IPS-NIHi7 (cell line): ENCODE results near the gene MCM6.
"Not testable (repeated sequence)": the region's sequence is repeated elsewhere in the genome, so short reads cannot be mapped to it uniquely, and the experiment has no call there.

Source experiments
- DNase-seq: peaks from one replicate; pipeline ENCODE4 v3.0.0; 2012; ENCODE audit warnings: mixed read lengths; ENCODE audit errors: extremely low spot score

MCM6 gene

GRCh38 chr2:135876066-135876711 lies at the start of gene MCM6:
TSS of gene MCM6 (minus strand) at chr2:135876443. CDS start at chr2:135876365, 78 bp downstream.
- peak; percentile 99 for DNase-seq

- no peak for DNase-seq
Observed at GRCh38 chr2:135925571-135925970, 49.3 kb upstream of the MCM6 start.

GRCh38 chr2:135916207-135916606 lies 40.0 kb upstream of the MCM6 start:
- no peak for DNase-seq

- no peak for DNase-seq
Observed at GRCh38 chr2:135914485-135914884, 38.2 kb upstream of the MCM6 start.

GRCh38 chr2:135913727-135914365 lies 37.6 kb upstream of the MCM6 start:
- DNase-seq = peak; percentile 31

GRCh38 chr2:135909976-135910375 lies 33.7 kb upstream of the MCM6 start:
- no peak for DNase-seq

GRCh38 chr2:135905679-135906078 lies 29.4 kb upstream of the MCM6 start:
- no peak for DNase-seq

GRCh38 chr2:135904341-135904989 lies 28.2 kb upstream of the MCM6 start:
- no peak for DNase-seq

GRCh38 chr2:135903650-135904049 lies 27.4 kb upstream of the MCM6 start:
- DNase-seq = no peak

- no peak for DNase-seq
Observed at GRCh38 chr2:135899567-135899966, 23.3 kb upstream of the MCM6 start.

GRCh38 chr2:135898234-135898786 lies 22.1 kb upstream of the MCM6 start:
- no peak for DNase-seq

- DNase-seq = no peak
Observed at GRCh38 chr2:135894930-135895329, 18.7 kb upstream of the MCM6 start.

- DNase-seq = no peak
Observed at GRCh38 chr2:135893374-135893794, 17.1 kb upstream of the MCM6 start.

GRCh38 chr2:135890835-135891234 lies 14.6 kb upstream of the MCM6 start:
- DNase-seq = no peak

GRCh38 chr2:135890149-135890548 lies 13.9 kb upstream of the MCM6 start:
- no peak for DNase-seq

- not testable (repeated sequence) for DNase-seq
Observed at GRCh38 chr2:135888587-135888986, 12.3 kb upstream of the MCM6 start.

- DNase-seq = no peak
Observed at GRCh38 chr2:135885709-135886108, 9.5 kb upstream of the MCM6 start.

GRCh38 chr2:135882415-135882814 lies 6.2 kb upstream of the MCM6 start:
- DNase-seq = no peak

- not testable (repeated sequence) for DNase-seq
Observed at GRCh38 chr2:135876770-135877169, 527 bp upstream of the MCM6 start.

GRCh38 chr2:135875491-135876065 lies 665 bp downstream of the MCM6 start:
- peak; percentile 52 for DNase-seq

GRCh38 chr2:135874777-135875365 lies 1.4 kb downstream of the MCM6 start:
- DNase-seq = no peak

GRCh38 chr2:135870571-135870970 lies 5.7 kb downstream of the MCM6 start:
- no peak for DNase-seq
